Keratinocyte (primary cell): ENCODE results near the gene RHAG. TPM values are rescaled to one million over a fixed set of nuclear protein-coding genes. Genes with fewer than 3 reads are reported as not detected.

ENCODE experiments used
- DNase-seq: peaks from one replicate; pipeline ENCODE4 v3.0.0-alpha.2; 2011; ENCODE audit warnings: low read depth, missing footprints, low spot score
- FAIRE-seq: peaks from 2 replicates; lab custom pipeline; 2011; peaks lifted over from hg19 to GRCh38; lab: Jason Lieb, UNC
- H2AFZ ChIP-seq: 2 replicates; pipeline ENCODE4 v1.6.0; 2012; ENCODE audit warnings: low read length, control low read depth, inconsistent platforms; ENCODE audit not compliant: control insufficient read depth
- H3K27ac ChIP-seq: 2 replicates; pipeline ENCODE4 v1.5.1; 2011; ENCODE audit warnings: low read length; ENCODE audit not compliant: control insufficient read depth, insufficient read depth
- H3K27me3 ChIP-seq: 3 replicates; pipeline ENCODE4 v1.6.0; 2011; ENCODE audit warnings: low read length; ENCODE audit not compliant: control insufficient read depth, insufficient read depth; ENCODE audit errors: extremely low read depth
- H3K36me3 ChIP-seq, 2 experiments: 2 replicates in 1 of 2; 3 replicates in 1 of 2; pipeline ENCODE4 v1.5.1; 2011; ENCODE audit warnings: low read length in 2 of 2, mild to moderate bottlenecking in 1 of 2; ENCODE audit not compliant: control insufficient read depth in 2 of 2, insufficient read depth in 2 of 2; ENCODE audit errors: extremely low read depth in 1 of 2
- H3K4me1 ChIP-seq: 3 replicates; pipeline ENCODE4 v1.5.1; 2011; ENCODE audit warnings: low read length; ENCODE audit not compliant: control insufficient read depth, insufficient read depth; ENCODE audit errors: extremely low read depth
- H3K4me2 ChIP-seq: 3 replicates; pipeline ENCODE4 v1.6.0; 2011; ENCODE audit warnings: low read depth, low read length; ENCODE audit not compliant: control insufficient read depth, insufficient read depth; ENCODE audit errors: extremely low read depth
- H3K4me3 ChIP-seq, 3 experiments: fragments of 200-600 bp in 1 of 3; sonication (generic) in 1 of 3; 2 replicates in 2 of 3; 3 replicates in 1 of 3; pipeline ENCODE4 v1.5.1; 2011 to 2016; ENCODE audit warnings: low read length in 3 of 3, mild to moderate bottlenecking in 3 of 3, control low read depth in 2 of 3, inconsistent platforms in 1 of 3, low read depth in 1 of 3, mixed read lengths in 1 of 3, mixed run types in 1 of 3, moderate library complexity in 1 of 3; ENCODE audit not compliant: control insufficient read depth in 2 of 3, insufficient read depth in 2 of 3; ENCODE audit errors: extremely low read depth in 1 of 3
- H3K79me2 ChIP-seq: 2 replicates; pipeline ENCODE4 v1.6.0; 2012; ENCODE audit warnings: low read length; ENCODE audit not compliant: control insufficient read depth, insufficient read depth
- H3K9ac ChIP-seq: 3 replicates; pipeline ENCODE4 v1.6.0; 2011; ENCODE audit warnings: low read length; ENCODE audit not compliant: control insufficient read depth, insufficient read depth; ENCODE audit errors: extremely low read depth
- H3K9me1 ChIP-seq: 3 replicates; pipeline ENCODE4 v1.6.0; 2011; ENCODE audit warnings: low read length; ENCODE audit not compliant: control insufficient read depth, insufficient read depth; ENCODE audit errors: extremely low read depth
- H3K9me3 ChIP-seq: 2 replicates; pipeline ENCODE4 v1.5.1; 2012; ENCODE audit warnings: low read depth, low read length; ENCODE audit not compliant: control insufficient read depth
- H4K20me1 ChIP-seq: 3 replicates; pipeline ENCODE4 v1.6.0; 2011; ENCODE audit warnings: low read length; ENCODE audit not compliant: control insufficient read depth, insufficient read depth; ENCODE audit errors: extremely low read depth
- CTCF ChIP-seq, 3 experiments: IDR thresholded peaks in 1 of 3; conservative IDR thresholded peaks in 1 of 3; optimal IDR thresholded peaks in 1 of 3; 2 replicates in 2 of 3; 3 replicates in 1 of 3; pipeline versions ENCODE3 to v1.5.1; 2011; ENCODE audit warnings: low read length in 3 of 3, mild to moderate bottlenecking in 3 of 3, moderate library complexity in 2 of 3, control low read depth in 1 of 3, inconsistent platforms in 1 of 3; ENCODE audit not compliant: insufficient read depth in 2 of 3; ENCODE audit errors: extremely low read depth in 1 of 3
- EZH2 ChIP-seq: IDR thresholded peaks from one replicate; pipeline ENCODE4 v1.6.1; 2012; ENCODE audit warnings: inconsistent platforms, mild to moderate bottlenecking, low read length, moderate library complexity
- dilution Hi-C: fragments of 300-500 bp; cut with MboI; formaldehyde crosslinking; loops from one replicate; pipeline ENCODE4 v1.7.0; 2020; ENCODE audit warnings: low sequenced_read_pairs; ENCODE audit not compliant: extremely low pct_ligation_motif_present
- polyA plus RNA-seq, 5 experiments: library from polyadenylated mRNA; depleted of rRNA in 3 of 5; stranded (reverse) in 3 of 5; stranded (forward) in 1 of 5; unstranded in 1 of 5; fragments of >200 nt; gene quantifications; 1 replicate in 1 of 5; 2 replicates in 3 of 5; 3 replicates in 1 of 5; pipeline versions ENCODE4 v1.2.1 to v1.2.3, GENCODE V29; 2011 to 2012; ENCODE audit warnings: missing spikeins in 2 of 5, low read depth in 1 of 5, low replicate concordance in 1 of 5

RHAG gene
- polyA plus RNA-seq, 1 donor (not counting 4 experiments of a cell fraction or from before 2014, with no cell fraction given), result not detected

DNA sequence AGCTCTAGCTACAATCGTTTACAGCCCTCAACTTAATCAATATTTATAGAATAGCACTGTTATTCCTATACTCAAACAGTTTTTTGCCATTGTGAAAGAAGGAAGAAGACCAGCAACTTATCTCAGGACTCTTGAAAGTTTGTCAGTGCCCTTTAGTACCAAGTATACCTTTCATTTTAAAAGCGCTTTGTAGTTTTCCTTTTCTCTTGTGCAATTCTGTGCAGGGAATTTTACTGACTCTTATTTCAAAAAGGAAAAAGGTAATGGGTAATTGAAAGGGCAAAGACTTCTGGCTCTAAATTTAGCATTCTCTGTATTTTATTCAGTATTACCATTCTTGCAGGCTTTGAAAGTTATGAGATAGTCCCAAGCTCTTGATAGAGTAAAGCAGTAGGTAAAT is 16.8 kb upstream of the RHAG start:
- Histone ChIP-seq H3K9ac (no peak overlapping the region), H2AFZ (no peak overlapping the region), H3K27me3 (peaks cover 4% of the 10 kb centered on the region), H3K4me3 (no peak overlapping the region), H4K20me1 (no peaks in the 10 kb centered on the region), H3K27ac (no peak overlapping the region), H3K9me1 (no peaks in the 10 kb centered on the region), H3K36me3 (no peaks in the 10 kb centered on the region), H3K9me3 (no peaks in the 10 kb centered on the region), H3K4me1 (no peaks in the 10 kb centered on the region), H3K4me2 (no peak overlapping the region), H3K79me2 (no peaks in the 10 kb centered on the region)
- dilution Hi-C loops, result no loop called here
- FAIRE-seq (no peak), DNase-seq (no peak)
- no peak for TF ChIP-seq CTCF (optimal IDR thresholded peaks at IDR 0.05 in 1 of 3, IDR thresholded peaks at IDR 0.05 in 1 of 3, conservative IDR thresholded peaks at IDR 0.05 in 1 of 3; ENCODE audit: extremely low read depth in 1 of 3, insufficient read depth in 2 of 3, low read length in 3 of 3)
- TF ChIP-seq EZH2, result no peak

GRCh38 chr6:49651239-49651638 is 14.6 kb upstream of the RHAG start:
- Histone ChIP-seq H4K20me1 (no peaks in the 10 kb centered on the region), H2AFZ (no peak overlapping the region), H3K27me3 (peaks cover 4% of the 10 kb centered on the region), H3K4me2 (no peak overlapping the region), H3K9me1 (no peaks in the 10 kb centered on the region), H3K9ac (no peak overlapping the region), H3K79me2 (no peaks in the 10 kb centered on the region), H3K4me3 (no peak overlapping the region), H3K36me3 (no peaks in the 10 kb centered on the region), H3K27ac (no peak overlapping the region), H3K4me1 (no peaks in the 10 kb centered on the region), H3K9me3 (no peaks in the 10 kb centered on the region)
- TF ChIP-seq CTCF (optimal IDR thresholded peaks at IDR 0.05 in 1 of 3, IDR thresholded peaks at IDR 0.05 in 1 of 3, conservative IDR thresholded peaks at IDR 0.05 in 1 of 3; ENCODE audit: extremely low read depth in 1 of 3, insufficient read depth in 2 of 3, low read length in 3 of 3), result no peak
- TF ChIP-seq EZH2, result no peak
- no peak for FAIRE-seq
- DNase-seq, result no peak
- dilution Hi-C loops, result no loop called here
